NCI-H446 treated with DMSO at 0.1 percent for 48 hours (cell line): ENCODE results near the gene PYGO2.
A peak's percentile ranks its signal among the peaks of the same experiment; 100 is the strongest.
"Not testable (repeated sequence)": the region's sequence is repeated elsewhere in the genome, so short reads cannot be mapped to it uniquely, and the experiment has no call there.

Experiments
- DNase-seq: peaks from one replicate; lab custom pipeline; 2025; lab: John Stamatoyannopoulos, UW

Gene PYGO2

GRCh38 chr1:154941333-154942013, 20.1 kb downstream of the PYGO2 start:
- no peak for DNase-seq

DNA sequence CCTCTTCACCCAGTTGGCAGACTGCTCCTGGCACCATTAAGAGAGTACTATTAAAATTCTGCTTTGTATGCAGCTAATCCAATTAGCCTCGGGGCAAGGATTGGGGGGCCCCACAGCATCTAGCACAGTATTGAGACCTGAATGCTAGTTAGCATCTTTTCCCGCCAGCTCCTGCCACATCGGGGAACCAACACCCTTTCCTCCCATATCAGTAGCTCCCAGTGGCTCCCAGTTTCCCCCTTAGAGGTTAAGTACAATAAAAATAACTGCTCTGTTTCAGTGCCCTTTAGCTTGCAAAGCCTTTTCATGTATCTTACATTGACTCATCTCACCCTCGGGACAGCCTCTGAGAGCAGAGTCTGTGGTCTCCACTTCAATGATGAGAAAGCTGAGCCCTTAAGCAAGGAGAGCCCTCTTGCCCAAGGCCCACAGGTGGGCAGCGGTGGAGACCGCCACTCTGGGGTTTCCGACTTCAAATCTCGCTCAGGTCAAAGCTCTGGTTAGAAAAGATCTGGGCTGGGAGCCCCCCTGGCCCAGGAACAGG, 20.9 kb downstream of the PYGO2 start:
- DNase-seq = no peak

GRCh38 chr1:154940213-154940560, 21.4 kb downstream of the PYGO2 start:
- DNase-seq = no peak

GRCh38 chr1:154938604-154939399, 22.8 kb downstream of the PYGO2 start:
- DNase-seq = no peak

DNA sequence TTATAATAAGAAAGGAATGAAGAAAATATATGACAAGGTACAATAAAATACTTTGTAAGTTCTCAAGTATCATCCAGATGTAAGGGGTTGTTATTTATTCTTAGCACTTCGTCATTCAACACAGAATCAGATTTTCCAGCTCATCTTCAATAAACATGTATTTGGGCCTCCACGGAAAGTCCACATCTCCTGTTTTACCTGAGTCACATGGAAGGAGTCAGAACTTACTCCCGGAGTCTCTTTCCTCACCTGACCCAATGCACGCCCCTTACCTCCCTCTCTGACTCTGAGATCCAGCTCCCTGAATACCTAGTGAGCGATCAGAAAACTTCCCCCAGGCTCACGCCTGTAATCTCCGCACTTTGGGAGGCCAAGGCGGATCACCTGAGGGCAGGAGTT, 23.6 kb downstream of the PYGO2 start:
- no peak for DNase-seq

- peak; percentile 92 for DNase-seq
Observed at GRCh38 chr1:154937085-154937987, 24.2 kb downstream of the PYGO2 start.

GRCh38 chr1:154936555-154937084, 25.0 kb downstream of the PYGO2 start, which contains the start of gene PMVK:
Gene PMVK (minus strand): TSS chr1:154936719. CDS start chr1:154936685, 34 bp downstream.
- peak; percentile 92 for DNase-seq

DNA sequence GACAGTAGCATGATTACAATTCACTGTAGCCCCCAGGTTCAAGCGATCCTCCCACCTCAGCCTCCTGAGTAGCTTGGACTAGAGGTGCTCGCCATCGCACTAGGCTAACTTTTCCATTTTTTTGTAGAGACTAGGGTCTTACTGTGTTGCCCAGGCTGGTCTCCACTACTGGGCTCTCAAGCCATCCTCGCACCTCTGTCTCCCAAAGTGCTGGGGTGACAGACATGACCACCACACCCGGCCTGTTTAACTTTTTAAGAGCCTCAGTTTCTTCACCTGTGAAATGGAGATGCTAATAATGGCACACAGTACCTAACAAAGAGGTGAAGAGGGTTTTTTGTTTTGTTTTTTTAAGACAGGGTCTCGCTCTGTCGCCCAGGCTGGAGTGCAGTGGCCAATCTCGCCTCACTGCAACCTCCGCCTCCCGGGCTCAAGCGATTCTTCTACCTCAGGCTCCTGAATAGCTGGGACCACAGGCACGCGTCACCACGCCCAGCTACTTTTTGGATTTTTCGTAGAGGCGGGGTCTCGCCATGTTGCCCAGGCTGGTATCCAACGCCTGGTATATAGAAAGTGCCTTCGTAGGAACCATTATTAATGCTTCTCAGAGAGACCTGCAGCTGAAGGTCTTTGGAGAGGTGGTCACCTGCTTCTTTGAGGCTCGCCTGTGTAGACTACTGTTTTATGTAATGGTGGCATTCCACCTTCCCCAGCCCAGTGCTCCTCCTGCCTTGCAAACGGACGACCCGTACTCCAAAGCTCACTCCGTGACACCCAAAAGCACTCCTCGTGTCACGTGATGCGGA, 25.6 kb downstream of the PYGO2 start:
- DNase-seq = no peak

GRCh38 chr1:154934358-154934948, 27.1 kb downstream of the PYGO2 start:
- DNase-seq = no peak

DNA sequence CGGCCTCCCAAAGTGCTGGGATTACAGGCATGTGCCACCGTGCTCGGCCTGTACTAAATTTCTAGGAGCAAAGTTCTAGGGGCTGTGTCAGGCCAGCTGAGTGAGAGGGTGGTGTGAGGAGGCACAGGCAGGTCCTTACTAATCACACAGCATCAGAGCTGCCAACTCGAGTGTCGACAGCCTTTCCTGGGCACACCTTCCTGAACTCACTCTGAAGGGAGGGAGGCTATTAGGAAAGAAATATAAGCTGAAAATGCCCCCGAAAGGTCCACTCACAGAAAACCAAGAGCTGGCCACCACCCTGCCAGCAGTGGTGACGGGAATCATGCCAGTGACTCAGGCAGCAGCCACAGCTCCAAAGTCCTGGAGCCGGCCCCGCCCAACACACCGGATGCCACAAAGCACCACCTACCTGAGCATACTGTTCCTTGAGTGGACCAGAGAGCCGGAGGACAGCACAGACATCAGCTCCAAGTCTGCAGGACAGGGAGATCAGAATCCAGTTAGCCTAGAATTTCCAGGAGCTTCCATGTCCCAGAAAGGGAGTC, 29.6 kb downstream of the PYGO2 start:
- no peak for DNase-seq

DNA sequence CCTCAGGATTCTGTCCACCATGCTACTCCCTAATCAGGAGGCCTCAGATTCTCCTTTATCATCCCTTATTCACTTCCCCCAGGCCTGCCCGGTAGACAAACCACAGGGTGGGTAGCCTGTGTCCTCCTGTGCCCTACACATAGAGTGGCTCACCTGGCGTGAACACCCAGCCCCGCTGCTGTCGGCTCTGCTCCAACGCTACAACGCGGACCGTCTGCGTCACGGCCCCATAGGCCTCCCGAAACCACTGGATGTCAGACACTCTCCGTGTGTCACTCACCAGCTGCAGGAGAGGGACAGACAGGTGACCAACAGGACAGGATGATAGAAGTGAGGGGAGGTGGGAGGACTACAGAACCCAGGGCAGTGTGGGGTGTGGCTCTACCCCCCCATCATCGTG, 35.4 kb downstream of the PYGO2 start:
- DNase-seq = no peak

DNA sequence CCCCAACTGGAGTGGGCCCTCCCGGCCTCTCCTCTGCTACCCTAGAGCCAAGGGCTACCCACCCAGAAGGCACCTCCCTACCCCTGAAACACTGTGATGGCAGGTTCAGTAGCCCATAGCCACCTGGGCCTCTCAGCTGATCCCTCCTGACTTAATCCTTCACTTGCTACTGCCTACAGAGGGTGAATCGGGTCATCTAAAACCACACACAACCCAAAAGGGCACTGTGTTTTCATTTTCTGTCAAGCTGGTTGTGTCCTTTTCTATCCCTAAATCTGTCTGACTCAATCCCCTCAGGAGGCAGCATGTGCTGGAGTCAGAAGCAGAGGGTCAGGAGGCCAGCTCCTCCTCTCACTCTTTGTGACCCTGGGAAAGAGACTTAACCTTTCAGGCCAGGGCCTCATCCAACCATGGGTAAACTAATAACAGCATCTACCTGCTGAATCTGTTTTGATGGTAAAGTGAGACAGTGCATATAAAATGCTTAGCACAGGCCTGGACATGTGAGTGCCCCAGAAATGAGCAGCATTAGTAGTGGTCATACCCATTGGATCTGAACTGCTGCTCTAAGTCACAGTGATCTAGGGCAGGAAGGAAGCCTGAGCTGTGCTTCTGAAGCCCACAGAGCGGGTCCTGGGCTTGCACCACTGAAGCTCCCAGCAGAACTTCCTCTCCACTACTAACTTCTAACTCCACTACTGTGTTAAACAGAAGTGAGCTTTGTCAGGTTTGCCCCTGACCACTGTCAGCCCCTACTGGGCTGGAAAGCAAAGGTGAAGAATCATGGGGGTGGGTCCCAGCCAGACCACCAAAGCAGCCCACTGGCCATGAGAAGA, 36.0 kb downstream of the PYGO2 start:
- no peak for DNase-seq

DNA sequence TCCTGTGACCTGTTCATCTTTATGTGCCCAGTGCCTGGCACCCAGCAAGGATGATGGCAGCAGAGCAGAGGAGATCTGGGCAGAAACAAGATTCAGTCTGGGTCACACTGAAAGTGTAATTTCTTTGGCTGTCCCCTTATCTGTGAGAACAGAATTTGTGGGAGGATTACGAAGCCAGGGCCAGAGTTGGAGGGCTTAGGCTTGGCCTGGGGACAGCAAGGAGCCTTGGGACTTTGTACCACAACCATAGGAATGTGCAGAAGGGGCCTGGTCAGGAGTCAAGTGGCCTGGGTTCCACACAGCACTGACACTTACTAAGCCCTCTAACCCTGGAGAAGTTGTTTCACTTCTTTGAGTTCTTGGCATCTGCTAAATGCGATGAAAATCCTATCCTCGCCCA, 37.9 kb downstream of the PYGO2 start:
- DNase-seq = no peak

GRCh38 chr1:154913273-154913672, 48.3 kb downstream of the PYGO2 start:
- no peak for DNase-seq

GRCh38 chr1:154912755-154913154, 48.8 kb downstream of the PYGO2 start:
- no peak for DNase-seq

GRCh38 chr1:154911691-154912550, 49.7 kb downstream of the PYGO2 start:
- DNase-seq = peak; percentile 4

DNA sequence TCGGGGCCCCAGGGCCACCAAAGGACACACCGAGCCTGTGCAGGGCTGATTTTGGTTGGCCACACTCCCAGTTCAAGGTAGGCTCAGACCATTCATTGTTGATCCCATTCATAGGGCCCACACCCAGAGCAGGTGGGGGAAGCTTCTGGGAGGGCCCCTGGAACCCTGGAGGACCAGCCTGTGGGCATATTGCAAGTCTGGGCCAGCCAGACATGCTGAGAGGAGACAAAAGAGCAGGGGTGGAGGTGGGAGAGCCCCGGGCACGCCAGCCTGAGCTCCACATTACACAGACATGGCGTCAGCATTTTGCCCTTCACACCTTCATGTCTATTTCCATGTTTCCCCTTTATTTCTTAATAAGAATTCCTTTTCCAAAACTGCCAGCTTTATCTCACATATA, 50.7 kb downstream of the PYGO2 start:
- no peak for DNase-seq

- no peak for DNase-seq
Observed at GRCh38 chr1:154908937-154909336, 52.6 kb downstream of the PYGO2 start.

- not testable (repeated sequence) for DNase-seq
Observed at GRCh38 chr1:154908129-154908528, 53.5 kb downstream of the PYGO2 start.
